Astrocyte (in vitro differentiated cells and primary cell): ENCODE results near the gene SUPV3L1. TPM values are rescaled to one million over a fixed set of nuclear protein-coding genes. Genes with fewer than 3 reads are reported as not detected.

Experiments
- DNase-seq: peaks from one replicate; pipeline ENCODE4 v3.0.0-alpha.2; 2010; ENCODE audit warnings: low read depth
- FAIRE-seq: peaks from 2 replicates; lab custom pipeline; 2011; peaks lifted over from hg19 to GRCh38; lab: Jason Lieb, UNC
- H2AFZ ChIP-seq: 2 replicates; pipeline ENCODE4 v1.6.0; 2012; ENCODE audit warnings: low read depth, low read length, inconsistent platforms
- H3K27ac ChIP-seq: 2 replicates; pipeline ENCODE4 v1.5.1; 2011; ENCODE audit warnings: low read depth, low read length, inconsistent platforms
- H3K27me3 ChIP-seq: 2 replicates; pipeline ENCODE4 v1.6.0; 2011; ENCODE audit warnings: low read length, inconsistent platforms; ENCODE audit not compliant: insufficient read depth
- H3K36me3 ChIP-seq: 2 replicates; pipeline ENCODE4 v1.5.1; 2011; ENCODE audit warnings: low read length, inconsistent platforms; ENCODE audit not compliant: insufficient read depth
- H3K4me1 ChIP-seq: 2 replicates; pipeline ENCODE4 v1.5.1; 2011; ENCODE audit warnings: low read length, inconsistent platforms; ENCODE audit not compliant: insufficient read depth
- H3K4me2 ChIP-seq: 2 replicates; pipeline ENCODE4 v1.6.0; 2012; ENCODE audit warnings: low read length, inconsistent platforms
- H3K4me3 ChIP-seq: 2 replicates; pipeline ENCODE4 v1.5.1; 2011; ENCODE audit warnings: low read depth, mild to moderate bottlenecking, low read length, inconsistent platforms; ENCODE audit not compliant: insufficient read depth
- H3K79me2 ChIP-seq: 2 replicates; pipeline ENCODE4 v1.6.0; 2012; ENCODE audit warnings: mild to moderate bottlenecking, low read length, inconsistent platforms; ENCODE audit not compliant: insufficient read depth
- H3K9ac ChIP-seq: 2 replicates; pipeline ENCODE4 v1.6.0; 2012; ENCODE audit warnings: mild to moderate bottlenecking, low read length, inconsistent platforms
- H3K9me3 ChIP-seq: 2 replicates; pipeline ENCODE4 v1.5.1; 2012; ENCODE audit warnings: low read depth, mild to moderate bottlenecking, low read length, inconsistent platforms; ENCODE audit not compliant: insufficient read depth
- H4K20me1 ChIP-seq: 2 replicates; pipeline ENCODE4 v1.6.0; 2012; ENCODE audit warnings: low read length, inconsistent platforms; ENCODE audit not compliant: insufficient read depth
- H3K27ac Mint-ChIP-seq: one replicate; pipeline ENCODE4 v1.8.0; 2021; ENCODE audit warnings: mild to moderate bottlenecking, mixed read lengths; ENCODE audit not compliant: unreplicated experiment
- H3K27me3 Mint-ChIP-seq: one replicate; pipeline ENCODE4 v1.8.0; 2021; ENCODE audit warnings: low read depth, mixed read lengths; ENCODE audit not compliant: unreplicated experiment
- H3K36me3 Mint-ChIP-seq: one replicate; pipeline ENCODE4 v1.8.0; 2021; ENCODE audit warnings: low read depth, mixed read lengths; ENCODE audit not compliant: unreplicated experiment
- H3K4me1 Mint-ChIP-seq: one replicate; pipeline ENCODE4 v1.8.0; 2021; ENCODE audit warnings: low read depth, mixed read lengths; ENCODE audit not compliant: unreplicated experiment
- H3K4me3 Mint-ChIP-seq: one replicate; pipeline ENCODE4 v1.8.0; 2021; ENCODE audit warnings: mild to moderate bottlenecking, moderate library complexity, mixed read lengths; ENCODE audit not compliant: unreplicated experiment
- H3K9me3 Mint-ChIP-seq: one replicate; pipeline ENCODE4 v1.8.0; 2021; ENCODE audit warnings: mild to moderate bottlenecking, mixed read lengths; ENCODE audit not compliant: unreplicated experiment
- EZH2 ChIP-seq: IDR thresholded peaks from 2 replicates; pipeline ENCODE4 v1.6.1; 2012; ENCODE audit warnings: mild to moderate bottlenecking, low read length, inconsistent platforms; ENCODE audit not compliant: insufficient read depth
- total RNA-seq: library from RNA; stranded (reverse); gene quantifications from 2 replicates; pipeline ENCODE4 v1.2.1, GENCODE V29; 2021
- TF ChIP-seq, protein P1 (sequence below): IDR thresholded peaks from 2 replicates; pipeline ENCODE4 v1.5.1; 2011; ENCODE audit warnings: low read depth, mild to moderate bottlenecking, inconsistent platforms, low read length, moderate library complexity; ENCODE audit not compliant: insufficient read depth

Gene SUPV3L1
- total RNA-seq, 1 donor from 2014 or later: 34.4 TPM

GRCh38 chr10:69176823-69177222, 3.2 kb upstream of the SUPV3L1 start:
- Mint-ChIP-seq H3K36me3 (peaks cover 8% of the 10 kb centered on the region), H3K4me1 (peaks cover 3% of the 10 kb centered on the region), H3K27ac (no peak overlapping the region), H3K27me3 (no peaks in the 10 kb centered on the region), H3K9me3 (no peaks in the 10 kb centered on the region), H3K4me3 (no peak overlapping the region)
- DNase-seq: no peak
- TF ChIP-seq, protein P1, sequence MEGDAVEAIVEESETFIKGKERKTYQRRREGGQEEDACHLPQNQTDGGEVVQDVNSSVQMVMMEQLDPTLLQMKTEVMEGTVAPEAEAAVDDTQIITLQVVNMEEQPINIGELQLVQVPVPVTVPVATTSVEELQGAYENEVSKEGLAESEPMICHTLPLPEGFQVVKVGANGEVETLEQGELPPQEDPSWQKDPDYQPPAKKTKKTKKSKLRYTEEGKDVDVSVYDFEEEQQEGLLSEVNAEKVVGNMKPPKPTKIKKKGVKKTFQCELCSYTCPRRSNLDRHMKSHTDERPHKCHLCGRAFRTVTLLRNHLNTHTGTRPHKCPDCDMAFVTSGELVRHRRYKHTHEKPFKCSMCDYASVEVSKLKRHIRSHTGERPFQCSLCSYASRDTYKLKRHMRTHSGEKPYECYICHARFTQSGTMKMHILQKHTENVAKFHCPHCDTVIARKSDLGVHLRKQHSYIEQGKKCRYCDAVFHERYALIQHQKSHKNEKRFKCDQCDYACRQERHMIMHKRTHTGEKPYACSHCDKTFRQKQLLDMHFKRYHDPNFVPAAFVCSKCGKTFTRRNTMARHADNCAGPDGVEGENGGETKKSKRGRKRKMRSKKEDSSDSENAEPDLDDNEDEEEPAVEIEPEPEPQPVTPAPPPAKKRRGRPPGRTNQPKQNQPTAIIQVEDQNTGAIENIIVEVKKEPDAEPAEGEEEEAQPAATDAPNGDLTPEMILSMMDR: no peak
- no peak for TF ChIP-seq EZH2
- Histone ChIP-seq H3K4me1 (peaks cover 13% of the 10 kb centered on the region), H3K4me2 (no peak overlapping the region), H3K9me3 (no peaks in the 10 kb centered on the region), H2AFZ (no peak overlapping the region), H3K27me3 (no peaks in the 10 kb centered on the region), H3K27ac (no peak overlapping the region), H3K36me3 (no peaks in the 10 kb centered on the region), H3K4me3 (no peak overlapping the region), H4K20me1 (peaks cover 3% of the 10 kb centered on the region), H3K79me2 (peaks cover 19% of the 10 kb centered on the region), H3K9ac (no peak overlapping the region)
- FAIRE-seq: no peak

DNA sequence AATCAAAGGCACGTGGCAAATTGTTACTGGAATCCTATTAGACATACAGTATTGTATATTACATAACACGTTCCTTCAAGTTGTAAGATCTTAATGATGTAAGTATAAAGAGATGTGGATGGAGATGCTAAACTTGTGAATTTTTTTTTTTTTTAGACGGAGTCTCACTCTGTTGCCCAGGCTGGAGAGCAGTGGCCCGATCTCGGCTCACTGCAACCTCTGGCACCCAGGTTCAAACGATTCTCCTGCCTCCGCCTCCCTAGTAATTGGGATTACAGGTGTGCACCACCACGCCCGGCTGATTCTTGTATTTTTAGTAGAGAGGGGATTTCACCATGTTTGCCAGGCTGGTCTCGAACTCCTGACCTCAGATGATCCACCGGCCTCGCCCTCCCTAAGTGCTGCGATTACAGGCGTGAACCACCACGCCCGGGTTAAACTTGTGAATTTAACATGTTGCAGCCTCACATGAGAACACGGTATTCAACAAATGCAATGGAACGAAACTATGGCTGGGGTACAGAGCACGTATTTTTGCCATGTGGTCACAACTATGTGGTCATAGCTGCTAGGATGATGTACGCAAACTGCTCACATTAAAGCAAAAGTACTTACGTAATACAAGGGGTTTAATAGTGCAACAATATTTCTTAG, 818 bp upstream of the SUPV3L1 start:
- peaks cover 2% of the 10 kb centered on the region for H3K36me3 Mint-ChIP-seq
- H3K36me3 ChIP-seq: no peaks in the 10 kb centered on the region
- H3K27me3 Mint-ChIP-seq: no peaks in the 10 kb centered on the region
- H3K9ac ChIP-seq: peak overlapping the region; percentile 100
- peak overlapping the region; percentile 90 for H3K4me2 ChIP-seq
- no peaks in the 10 kb centered on the region for H3K27me3 ChIP-seq
- peak overlapping the region; percentile 100 for H3K27ac Mint-ChIP-seq
- DNase-seq (no peak), FAIRE-seq (no peak)
- peaks cover 43% of the 10 kb centered on the region for H3K79me2 ChIP-seq
- peak overlapping the region; percentile 97 for H3K4me3 ChIP-seq
- H4K20me1 ChIP-seq: peaks cover 3% of the 10 kb centered on the region
- peak overlapping the region; percentile 99 for H3K27ac ChIP-seq
- H3K4me1 ChIP-seq: peaks cover 13% of the 10 kb centered on the region
- H3K9me3 Mint-ChIP-seq: no peaks in the 10 kb centered on the region
- peak overlapping the region; percentile 87 for H2AFZ ChIP-seq
- peaks cover 3% of the 10 kb centered on the region for H3K4me1 Mint-ChIP-seq
- TF ChIP-seq, protein P1: no peak
- no peak for TF ChIP-seq EZH2
- peak overlapping the region; percentile 94 for H3K4me3 Mint-ChIP-seq
- no peaks in the 10 kb centered on the region for H3K9me3 ChIP-seq

GRCh38 chr10:69180525-69181204, 631 bp downstream of the SUPV3L1 start:
- Mint-ChIP-seq H3K27ac (peak overlapping the region; percentile 100), H3K4me3 (peak overlapping the region; percentile 94), H3K27me3 (no peaks in the 10 kb centered on the region), H3K36me3 (peaks cover 1% of the 10 kb centered on the region), H3K9me3 (no peaks in the 10 kb centered on the region), H3K4me1 (peaks cover 3% of the 10 kb centered on the region)
- TF ChIP-seq, protein P1: no peak
- no peak for TF ChIP-seq EZH2
- no peaks in the 10 kb centered on the region for H3K9me3 ChIP-seq
- peak overlapping the region; percentile 87 for H2AFZ ChIP-seq
- H4K20me1 ChIP-seq: peaks cover 8% of the 10 kb centered on the region
- peak overlapping the region; percentile 97 for H3K4me3 ChIP-seq
- no peaks in the 10 kb centered on the region for H3K27me3 ChIP-seq
- peaks cover 54% of the 10 kb centered on the region for H3K79me2 ChIP-seq
- H3K36me3 ChIP-seq: no peaks in the 10 kb centered on the region
- no peak for FAIRE-seq
- H3K4me1 ChIP-seq: peaks cover 13% of the 10 kb centered on the region
- DNase-seq: peak; percentile 17
- H3K27ac ChIP-seq: peak overlapping the region; percentile 99
- H3K9ac ChIP-seq: peak overlapping the region; percentile 100
- peak overlapping the region; percentile 90 for H3K4me2 ChIP-seq
